Skin epidermis (tissue), 12 donors: Measurements from ENCODE around the gene PRKRIP1.
"Not testable (repeated sequence)": the region's sequence is repeated elsewhere in the genome, so short reads cannot be mapped to it uniquely, and the experiment has no call there.

ENCODE experiments used
- H3K27ac ChIP-seq, 21 experiments: fragments of 200-600 bp; sonication (generic) in 11 of 21; one replicate each; pipeline ENCODE4 v1.5.0; 2020; ENCODE audit warnings: mild to moderate bottlenecking in 3 of 21, inconsistent platforms in 2 of 21, moderate library complexity in 2 of 21
- H3K4me3 ChIP-seq, 7 experiments: fragments of 200-600 bp; sonication (generic) in 2 of 7; one replicate each; pipeline ENCODE4 v1.5.0; 2020; ENCODE audit warnings: inconsistent platforms in 2 of 7, mild to moderate bottlenecking in 2 of 7, moderate library complexity in 1 of 7

PRKRIP1 gene, protein sequence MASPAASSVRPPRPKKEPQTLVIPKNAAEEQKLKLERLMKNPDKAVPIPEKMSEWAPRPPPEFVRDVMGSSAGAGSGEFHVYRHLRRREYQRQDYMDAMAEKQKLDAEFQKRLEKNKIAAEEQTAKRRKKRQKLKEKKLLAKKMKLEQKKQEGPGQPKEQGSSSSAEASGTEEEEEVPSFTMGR

DNA sequence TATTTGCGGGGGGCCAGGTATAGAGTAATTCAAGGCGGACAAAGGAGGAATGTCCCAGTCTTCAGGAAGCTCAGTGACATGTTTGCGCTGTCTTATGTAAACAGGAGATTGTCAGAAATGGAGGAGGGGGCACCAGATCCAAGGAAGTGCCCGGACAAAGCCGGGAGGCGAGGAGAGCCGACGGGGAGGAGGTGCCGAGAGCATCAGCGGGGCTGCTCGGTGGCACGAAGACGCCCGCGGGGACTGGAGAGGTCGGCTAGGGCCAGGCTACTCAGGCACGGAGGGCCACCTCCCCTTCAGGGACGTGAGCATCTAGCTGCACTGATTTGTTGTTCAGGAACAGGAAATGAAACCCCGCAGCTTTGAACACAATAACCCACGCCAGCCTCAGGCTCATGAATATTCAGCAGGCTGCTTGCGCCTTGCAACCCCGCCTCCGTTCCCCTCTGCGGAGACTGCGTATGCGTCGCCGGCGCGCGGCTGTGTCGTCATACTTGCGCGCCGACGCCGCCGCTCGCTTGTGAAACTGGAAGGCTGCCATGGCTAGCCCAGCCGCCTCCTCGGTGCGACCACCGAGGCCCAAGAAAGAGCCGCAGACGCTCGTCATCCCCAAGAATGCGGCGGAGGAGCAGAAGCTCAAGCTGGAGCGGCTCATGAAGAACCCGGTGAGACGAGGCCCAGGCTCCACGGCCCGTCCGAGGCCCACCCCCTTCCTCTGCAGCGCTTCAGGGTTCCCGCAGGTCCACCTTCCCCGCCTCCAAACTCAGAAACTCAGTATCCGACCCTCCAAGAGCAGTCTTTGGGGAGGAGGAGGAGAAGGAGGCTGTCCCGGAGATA is at the start of gene PRKRIP1:
PRKRIP1 (plus strand) TSS at position 491 of the 837 bp plus-strand sequence; CDS start at position 540, 49 bp downstream.
- Histone ChIP-seq H3K27ac (peak within 1 kb of the TSS in 20 of 21 experiments; percentile 71 to 97 (median 92)), H3K4me3 (peak within 1 kb of the TSS; percentile 58 to 95 (median 75))

DNA sequence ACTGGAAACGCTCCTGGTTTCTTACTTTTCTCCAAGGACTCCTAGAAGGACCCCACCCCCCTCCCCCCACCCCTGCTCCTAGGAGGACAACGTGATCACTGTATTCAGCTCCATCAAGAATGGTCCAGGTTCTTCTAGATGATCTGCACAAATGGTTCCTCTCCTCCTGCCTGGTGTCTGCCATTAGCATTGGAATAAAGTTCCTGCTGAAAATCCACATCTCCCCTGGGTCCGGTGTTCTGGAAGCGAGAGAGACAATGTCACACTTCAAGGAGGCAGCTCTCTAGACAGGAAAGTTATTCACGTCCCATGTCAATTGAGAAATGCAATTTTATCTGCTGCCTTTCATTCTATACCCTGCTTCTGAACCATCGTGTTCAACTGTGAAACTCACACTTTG is 49.2 kb upstream of the PRKRIP1 start:
- not testable (repeated sequence) for H3K27ac ChIP-seq, H3K4me3 ChIP-seq

DNA sequence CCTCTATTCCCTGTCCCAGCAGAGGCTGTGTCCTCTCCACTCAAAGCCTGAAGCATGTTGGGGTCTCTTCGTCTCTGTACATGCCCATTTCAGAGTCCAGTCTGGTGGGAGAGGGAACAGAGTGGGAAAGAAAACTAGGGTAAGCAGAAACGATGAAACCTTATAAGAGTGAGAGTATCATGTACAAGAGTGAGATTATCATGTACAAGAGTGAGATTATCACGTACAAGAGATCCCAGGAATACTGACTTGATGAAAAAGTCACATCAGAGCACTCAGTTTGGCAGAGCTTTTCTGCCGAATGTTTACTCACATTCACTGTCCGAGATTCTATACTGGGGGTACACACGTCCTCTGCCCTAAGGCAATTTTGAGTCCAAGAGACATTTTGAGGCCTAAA is 39.8 kb upstream of the PRKRIP1 start, which contains the start of gene SPDYE6:
SPDYE6 (minus strand) TSS at position 101 of the 400 bp plus-strand sequence. CDS start 421 bp downstream, outside the sequence.
- H3K4me3 ChIP-seq, H3K27ac ChIP-seq: not testable (repeated sequence)

DNA sequence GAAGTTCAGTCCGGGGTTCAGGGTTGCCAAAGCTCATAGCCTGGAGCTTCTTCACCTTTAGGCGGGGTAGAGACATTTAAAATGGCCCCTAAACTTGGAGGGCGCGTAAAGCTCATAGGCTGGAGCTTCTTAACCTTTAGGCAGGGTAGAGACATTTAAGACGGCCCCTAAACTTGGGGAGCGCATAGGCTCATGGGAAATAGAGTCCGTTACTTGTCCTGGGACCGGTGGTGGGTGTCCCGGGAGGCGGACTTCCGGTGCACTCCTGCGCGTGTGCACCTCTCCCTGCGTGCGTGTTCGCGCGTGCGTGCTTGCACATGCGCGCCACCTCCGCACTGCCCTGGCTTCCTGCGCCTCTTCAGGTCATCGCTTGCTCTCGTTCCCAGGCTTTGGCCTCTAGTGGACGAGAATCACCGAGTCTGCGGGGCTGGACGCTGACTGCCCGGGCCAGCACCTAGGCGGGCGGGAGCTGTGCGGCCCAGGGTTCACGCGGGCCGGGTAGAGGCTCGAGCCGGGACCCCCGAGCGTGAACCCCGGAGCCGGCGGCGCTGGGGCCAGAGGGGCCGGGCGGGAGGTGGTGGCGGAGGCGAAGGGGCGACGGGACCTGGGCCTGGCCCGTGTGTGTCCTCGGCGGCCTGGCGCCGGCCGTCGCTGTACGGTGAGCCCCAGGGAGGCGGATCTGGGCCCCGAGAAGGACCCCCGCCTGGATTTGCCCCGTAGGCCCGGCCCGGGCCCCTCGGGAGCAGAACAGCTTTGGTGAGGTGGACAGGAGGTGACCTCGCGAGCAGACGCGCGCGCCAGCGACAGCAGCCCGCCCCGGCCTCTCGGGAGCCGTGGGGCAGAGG is 32.4 kb upstream of the PRKRIP1 start:
- peak overlapping the region; percentile 65 to 99 (median 81) for H3K4me3 ChIP-seq
- peak overlapping the region; percentile 49 to 99 (median 93) for H3K27ac ChIP-seq

DNA sequence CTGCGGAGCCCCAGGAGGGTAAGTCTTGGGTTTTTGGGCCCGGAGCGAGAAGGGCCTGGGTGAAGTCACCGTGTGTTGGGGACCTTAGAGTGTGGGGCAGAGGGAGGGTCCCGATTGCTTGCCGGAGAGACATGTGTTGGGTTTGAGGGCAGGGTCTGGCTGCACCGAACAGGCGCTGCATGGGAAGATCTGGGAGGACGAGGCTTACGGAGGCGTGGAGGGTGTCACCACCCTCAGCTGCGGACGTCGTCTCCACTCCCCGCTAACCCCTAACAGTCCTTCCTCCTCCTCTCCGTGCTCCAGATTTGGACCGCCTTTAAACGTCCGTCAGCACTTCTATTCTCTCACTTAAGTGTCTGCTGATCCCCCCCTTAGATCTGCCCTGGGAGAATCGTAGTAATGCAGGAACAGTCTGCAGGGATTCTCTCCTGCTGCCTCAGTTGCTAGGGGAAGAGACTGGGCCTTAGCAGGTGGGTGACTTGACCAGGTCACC is 31.7 kb upstream of the PRKRIP1 start:
- peak overlapping the region; percentile 49 to 99 (median 93) for H3K27ac ChIP-seq

DNA sequence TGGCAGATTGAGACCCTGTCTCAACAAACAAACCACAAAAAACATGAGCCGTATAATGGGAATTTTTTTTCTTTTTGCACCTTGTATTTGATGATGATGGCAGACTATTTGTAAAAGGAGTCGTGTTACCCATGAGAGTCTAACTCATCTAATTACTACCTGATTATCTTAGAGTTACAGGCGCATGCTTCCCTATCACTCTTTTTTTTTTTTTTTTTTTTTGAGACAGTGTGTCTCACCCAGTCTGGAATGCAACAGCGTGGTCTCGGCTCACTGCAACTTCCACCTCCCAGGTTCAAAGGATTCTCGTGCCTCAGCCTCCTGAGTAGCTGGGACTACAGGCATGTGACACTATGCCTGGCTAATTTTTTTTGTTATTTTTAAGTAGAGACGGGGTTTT is 30.8 kb upstream of the PRKRIP1 start:
- not testable (repeated sequence) for H3K27ac ChIP-seq, H3K4me3 ChIP-seq

More for the DNA sequence above, 31.7 kb upstream of the PRKRIP1 start:
- peak overlapping the region; percentile 65 to 99 (median 81) for H3K4me3 ChIP-seq

DNA sequence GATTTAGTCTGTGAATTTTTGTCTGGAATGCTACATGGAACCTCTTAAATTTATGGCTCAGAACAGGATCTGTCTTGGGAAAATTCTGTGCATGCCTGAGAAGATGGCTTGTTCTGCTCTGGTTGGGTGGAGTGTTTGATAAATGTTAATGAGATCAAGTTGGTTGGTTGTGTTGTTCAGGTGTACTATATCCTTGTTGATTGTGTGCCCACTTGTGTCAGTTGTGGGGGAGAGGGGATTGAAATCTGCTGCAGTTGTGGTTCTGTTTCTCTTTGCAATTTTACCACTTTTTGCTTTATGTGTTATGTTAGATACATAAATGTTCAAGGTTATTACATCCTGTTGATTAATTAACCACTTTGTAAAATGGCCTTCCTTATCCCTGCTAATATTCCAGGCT is 26.1 kb upstream of the PRKRIP1 start:
- H3K27ac ChIP-seq, H3K4me3 ChIP-seq: not testable (repeated sequence)

DNA sequence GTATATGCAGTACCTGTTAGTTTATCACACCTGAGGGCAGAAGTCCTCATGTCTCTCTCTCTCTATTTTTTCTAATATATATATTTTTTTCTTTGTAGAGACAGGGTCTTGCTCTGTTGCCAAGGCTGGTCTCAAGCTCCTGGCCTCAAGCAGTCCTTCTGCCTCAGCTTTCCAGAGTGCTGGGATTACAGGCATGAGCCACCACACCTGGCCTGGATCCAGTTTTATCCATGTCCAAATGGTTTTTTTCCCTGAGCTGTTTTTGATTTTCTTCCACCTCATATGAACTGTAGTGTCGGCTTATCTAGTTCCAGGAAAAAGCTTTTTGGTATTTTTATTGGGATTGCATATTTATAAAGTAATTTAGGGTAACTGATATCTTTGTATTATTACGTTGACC is 23.4 kb upstream of the PRKRIP1 start:
- H3K27ac ChIP-seq, result not testable (repeated sequence)

DNA sequence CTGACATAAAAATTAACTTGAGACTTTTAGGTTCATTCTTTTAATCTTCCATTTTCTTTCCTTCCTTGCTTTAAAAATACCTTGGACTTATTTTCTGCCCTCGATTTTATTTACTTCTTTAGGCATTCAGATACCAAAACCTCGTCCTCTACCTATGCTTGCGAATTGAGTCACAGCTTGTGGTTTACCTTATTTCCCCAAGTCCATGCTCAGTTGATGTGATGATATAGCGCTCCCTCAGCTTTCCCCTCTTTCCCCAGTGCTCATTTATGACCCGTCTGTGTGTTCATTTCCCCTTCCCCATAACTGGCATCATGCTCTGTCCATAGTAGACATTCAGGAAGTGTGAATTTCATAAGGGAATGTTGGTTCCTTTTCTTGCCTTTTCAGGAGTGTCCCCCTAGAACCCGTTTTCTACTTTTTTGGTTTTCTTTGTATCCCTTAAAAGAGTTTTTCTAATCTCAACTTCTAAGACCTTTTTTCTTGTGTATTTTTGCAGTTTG is 19.1 kb upstream of the PRKRIP1 start:
- Histone ChIP-seq H3K4me3 (no peak overlapping the region), H3K27ac (no peak overlapping the region)

More for the DNA sequence above, 23.4 kb upstream of the PRKRIP1 start:
- not testable (repeated sequence) for H3K4me3 ChIP-seq

DNA sequence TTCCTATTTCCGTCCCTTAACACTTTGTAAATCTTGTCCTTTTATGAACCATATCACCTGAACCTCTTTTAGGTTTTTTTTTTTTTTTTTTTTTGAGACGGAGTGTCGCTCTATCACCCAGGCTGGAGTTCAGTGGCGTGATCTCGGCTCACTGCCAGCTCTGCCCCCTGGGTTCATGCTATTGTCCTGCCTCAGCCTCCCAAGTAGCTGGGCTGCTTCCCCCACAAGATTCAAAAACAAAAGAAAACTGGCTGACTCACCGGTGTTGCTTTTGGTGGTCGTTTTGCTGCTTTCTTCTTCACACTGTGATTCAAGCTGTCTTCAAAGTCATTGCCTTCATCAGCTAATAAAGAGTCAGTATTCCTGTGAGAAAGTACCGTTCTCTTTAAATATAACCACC is 15.3 kb upstream of the PRKRIP1 start:
- not testable (repeated sequence) for H3K27ac ChIP-seq, H3K4me3 ChIP-seq

DNA sequence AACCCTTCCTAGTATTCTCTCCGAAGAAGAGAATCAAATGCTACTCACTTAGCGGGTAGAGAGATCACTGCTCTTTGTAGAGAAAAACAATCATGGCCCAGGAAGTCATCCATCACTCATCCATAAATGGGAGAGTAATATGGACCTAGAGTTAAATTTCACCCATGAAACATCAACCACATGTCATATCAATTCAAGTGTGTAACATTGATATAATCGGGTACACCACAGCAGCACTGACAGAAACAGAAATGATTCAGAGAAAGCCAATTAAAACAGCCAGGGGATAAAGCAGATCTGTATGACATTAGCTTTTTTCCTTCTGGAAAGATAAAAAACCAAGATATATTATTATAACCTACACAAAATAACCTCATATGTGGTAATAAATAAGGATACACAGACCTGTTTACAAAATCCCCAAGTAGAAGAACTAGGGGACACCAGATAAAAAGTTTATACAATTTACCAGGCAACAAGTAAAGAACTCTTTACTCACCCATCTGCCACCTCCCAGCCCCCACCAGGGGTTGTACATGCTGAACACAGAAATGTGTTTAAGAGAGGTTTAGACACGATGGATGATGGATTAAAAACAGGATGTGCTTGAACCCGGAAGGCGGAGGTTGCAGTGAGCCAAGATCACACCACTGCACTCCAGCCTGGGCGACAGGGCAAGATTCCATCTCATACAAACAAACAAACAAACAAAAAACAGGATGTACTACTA is 14.3 kb upstream of the PRKRIP1 start:
- not testable (repeated sequence) for H3K27ac ChIP-seq, H3K4me3 ChIP-seq

DNA sequence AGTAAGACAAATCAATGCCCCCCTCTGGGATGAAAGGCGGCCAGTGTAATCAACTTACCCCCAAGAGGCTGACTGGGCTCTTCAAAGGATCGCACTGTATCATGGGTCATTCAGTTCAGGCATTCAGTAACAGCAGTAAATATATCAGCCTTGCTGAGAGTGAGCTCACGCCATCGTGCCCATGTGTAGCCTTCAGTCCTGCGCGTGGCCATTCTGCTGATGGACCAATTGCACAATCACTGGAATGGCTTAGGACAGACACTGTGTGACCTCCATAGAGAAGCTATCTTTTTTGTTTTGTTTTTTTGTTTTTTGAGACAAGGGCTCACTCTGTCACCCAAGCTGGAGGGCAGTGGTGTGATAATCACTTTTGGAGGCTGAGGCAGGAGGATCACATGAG is 9.1 kb upstream of the PRKRIP1 start:
- Histone ChIP-seq H3K27ac (no peak overlapping the region), H3K4me3 (no peak overlapping the region)

DNA sequence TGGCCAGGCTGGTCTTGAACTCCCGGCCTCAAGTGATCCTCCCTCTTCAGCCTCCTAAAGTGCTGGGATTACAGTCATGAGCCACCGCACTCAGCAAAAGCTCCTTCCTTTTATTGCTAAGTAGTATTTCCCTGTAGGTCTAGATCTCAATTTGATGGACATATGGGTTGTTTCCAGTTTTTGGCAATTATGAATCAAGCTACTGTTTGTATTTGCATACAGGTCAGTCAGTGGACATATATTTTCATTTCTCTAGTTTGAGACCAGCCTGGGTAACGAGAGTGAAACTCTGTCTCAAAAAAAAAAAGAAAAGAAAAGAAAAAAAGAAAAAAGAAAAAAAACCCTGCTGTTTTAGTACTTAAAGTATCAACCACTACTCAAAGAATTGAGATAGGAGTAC is 6.4 kb upstream of the PRKRIP1 start:
- Histone ChIP-seq H3K27ac (no peak overlapping the region), H3K4me3 (no peak overlapping the region)

DNA sequence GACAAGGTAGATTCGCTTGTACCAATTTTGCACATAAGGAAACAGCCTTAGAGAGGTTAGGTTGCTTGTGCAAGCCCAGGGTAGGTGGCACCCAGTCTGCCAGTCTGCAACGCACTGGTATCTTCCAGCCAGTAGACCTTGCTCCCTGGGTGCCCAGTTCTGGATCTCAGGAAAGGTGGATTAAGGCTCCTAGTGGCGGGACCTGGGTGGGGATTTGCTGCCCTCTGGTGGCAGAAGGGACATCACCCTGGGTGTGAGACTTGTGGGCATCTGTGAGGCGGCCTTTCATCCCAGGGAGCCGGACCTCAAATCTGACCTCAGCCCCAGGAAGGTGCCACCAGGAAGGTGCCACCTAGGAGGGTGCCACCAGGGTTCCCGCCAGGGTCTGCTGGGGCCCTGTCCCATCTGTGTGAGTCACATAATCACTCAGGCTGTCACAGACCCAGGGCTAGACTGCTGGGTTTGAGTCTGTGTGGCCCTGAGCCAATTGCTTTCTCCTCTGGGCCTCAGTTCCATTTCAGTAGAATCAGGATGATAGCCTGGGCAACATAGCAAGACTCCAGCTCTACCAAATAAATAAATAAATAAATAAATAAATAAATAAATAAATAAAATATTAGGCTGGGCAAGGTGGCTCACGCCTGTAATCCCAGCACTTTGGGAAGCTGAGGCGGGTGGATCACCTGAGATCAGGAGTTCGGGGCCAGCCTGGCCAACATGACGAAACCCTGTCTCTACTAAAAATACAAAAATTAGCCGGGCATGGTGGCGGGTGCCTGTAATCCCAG is 5.3 kb upstream of the PRKRIP1 start:
- H3K4me3 ChIP-seq, result no peak overlapping the region
- no peak overlapping the region for H3K27ac ChIP-seq

DNA sequence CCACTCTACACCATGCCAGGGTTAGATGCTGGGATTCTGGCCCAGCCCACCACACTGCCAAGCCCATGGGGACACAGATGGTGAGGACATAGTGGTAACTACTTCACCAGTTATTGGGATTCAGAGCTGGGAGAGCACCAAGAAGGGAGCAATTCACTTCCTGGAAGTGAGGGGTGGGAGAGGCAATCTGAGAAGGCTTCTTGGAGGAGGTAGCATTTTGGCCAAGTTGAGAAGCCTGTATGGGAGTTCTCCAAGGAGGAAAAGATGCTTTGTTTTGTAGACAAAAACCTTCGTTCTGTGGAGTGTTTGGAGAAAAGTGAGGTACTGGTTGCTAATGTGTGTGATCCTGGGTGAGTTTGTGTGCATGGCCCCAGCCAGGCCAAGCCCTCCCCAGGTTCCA is 3.8 kb upstream of the PRKRIP1 start:
- no peak overlapping the region for H3K4me3 ChIP-seq
- H3K27ac ChIP-seq, result no peak overlapping the region

DNA sequence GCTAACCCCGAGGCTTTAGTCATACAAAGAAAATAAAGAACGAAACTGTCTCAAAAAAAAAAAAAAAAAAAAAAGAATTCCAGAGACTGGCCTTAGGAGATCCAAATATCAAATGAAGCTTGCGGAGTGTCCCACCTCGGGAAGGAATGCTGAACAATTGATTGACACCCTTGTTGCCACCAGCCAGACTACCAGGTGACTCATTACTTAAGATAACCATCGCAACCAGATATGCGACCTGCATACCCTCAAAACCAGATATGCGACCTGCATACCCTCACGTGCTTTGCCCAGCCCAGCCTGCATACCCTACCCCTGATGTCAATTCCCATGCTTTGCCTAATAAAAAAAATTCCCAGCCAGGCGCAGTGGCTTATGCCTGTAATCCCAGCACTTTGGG is 2.7 kb upstream of the PRKRIP1 start:
- Histone ChIP-seq H3K4me3 (no peak overlapping the region), H3K27ac (no peak overlapping the region)

DNA sequence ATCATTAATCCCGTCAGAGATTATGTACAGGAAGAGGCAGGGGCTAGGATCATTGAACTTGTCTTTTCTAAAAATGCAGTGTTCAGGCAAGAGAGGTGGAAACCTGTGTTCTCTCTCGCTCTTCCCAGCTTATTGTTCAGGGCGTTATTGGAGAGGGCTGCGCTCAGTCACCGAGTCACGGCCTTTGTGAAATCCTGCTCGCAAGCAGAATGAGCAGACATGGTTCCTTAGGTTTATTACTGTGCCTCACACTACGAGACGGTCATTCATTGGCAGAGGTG is 631 bp upstream of the PRKRIP1 start:
- Histone ChIP-seq H3K4me3 (peak overlapping the region; percentile 58 to 95 (median 75)), H3K27ac (peak overlapping the region in 20 of 21 experiments; percentile 71 to 97 (median 92))

DNA sequence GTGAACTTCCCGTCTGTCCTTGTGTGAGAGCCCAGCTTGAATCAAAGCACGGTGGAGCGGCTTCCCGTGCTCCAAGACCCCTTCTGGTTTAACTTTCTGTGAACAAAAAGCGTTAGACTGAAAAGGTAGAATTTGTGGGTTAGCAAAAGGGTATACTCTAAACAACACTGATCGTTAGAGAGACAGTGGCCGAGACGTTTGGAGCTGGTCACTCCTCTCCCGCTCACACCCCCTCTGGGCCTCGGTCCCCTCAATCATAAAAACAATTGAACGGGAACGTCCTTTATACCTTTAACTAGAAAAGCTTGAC is 502 bp downstream of the PRKRIP1 start:
- Histone ChIP-seq H3K27ac (peak overlapping the region in 20 of 21 experiments; percentile 71 to 97 (median 92)), H3K4me3 (peak overlapping the region; percentile 58 to 95 (median 75))

DNA sequence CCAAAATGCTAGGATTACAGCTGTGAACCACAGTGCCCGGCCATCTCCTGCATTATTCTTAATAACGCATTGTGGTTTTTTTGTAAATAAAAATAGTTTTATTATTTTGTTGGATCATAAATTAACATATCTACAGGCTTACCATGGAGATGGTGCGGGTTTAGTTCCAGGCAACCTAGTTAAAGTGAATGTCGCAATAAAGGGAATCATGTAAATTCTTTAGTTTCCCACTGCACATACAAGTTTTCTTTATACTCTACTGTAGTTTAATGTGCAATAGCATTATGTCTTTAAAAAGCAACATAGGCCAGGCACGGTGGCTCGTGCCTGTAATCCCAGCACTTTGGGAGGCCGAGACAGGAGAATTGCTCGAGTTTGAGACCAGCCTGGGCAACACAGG is 2.4 kb downstream of the PRKRIP1 start:
- no peak overlapping the region for H3K4me3 ChIP-seq
- H3K27ac ChIP-seq, result no peak overlapping the region
